ENCODE results near the gene EIF4G3.

DNA sequence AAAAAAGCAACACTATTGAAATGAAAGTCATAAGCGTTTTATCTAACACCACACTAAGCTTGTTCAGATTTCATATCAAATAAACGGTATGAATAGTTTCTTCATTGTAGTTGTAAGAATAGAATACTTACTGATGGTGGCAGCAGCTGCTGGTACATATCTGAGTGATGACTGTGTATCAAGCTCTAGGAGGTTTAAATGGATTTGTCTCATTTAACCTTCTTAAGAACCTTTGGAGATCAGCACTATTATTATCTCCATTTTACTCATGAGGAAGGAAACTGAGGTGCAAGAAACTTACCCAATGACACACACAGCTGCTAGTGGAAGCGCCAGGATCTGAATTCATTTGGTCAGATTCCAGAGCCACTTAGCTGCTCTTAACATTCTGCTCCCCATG lies 104.0 kb downstream of the EIF4G3 start:
- TF ChIP-seq, protein P1, sequence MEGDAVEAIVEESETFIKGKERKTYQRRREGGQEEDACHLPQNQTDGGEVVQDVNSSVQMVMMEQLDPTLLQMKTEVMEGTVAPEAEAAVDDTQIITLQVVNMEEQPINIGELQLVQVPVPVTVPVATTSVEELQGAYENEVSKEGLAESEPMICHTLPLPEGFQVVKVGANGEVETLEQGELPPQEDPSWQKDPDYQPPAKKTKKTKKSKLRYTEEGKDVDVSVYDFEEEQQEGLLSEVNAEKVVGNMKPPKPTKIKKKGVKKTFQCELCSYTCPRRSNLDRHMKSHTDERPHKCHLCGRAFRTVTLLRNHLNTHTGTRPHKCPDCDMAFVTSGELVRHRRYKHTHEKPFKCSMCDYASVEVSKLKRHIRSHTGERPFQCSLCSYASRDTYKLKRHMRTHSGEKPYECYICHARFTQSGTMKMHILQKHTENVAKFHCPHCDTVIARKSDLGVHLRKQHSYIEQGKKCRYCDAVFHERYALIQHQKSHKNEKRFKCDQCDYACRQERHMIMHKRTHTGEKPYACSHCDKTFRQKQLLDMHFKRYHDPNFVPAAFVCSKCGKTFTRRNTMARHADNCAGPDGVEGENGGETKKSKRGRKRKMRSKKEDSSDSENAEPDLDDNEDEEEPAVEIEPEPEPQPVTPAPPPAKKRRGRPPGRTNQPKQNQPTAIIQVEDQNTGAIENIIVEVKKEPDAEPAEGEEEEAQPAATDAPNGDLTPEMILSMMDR (IDR thresholded peaks at IDR 0.05; ENCODE audit: low read depth, low read length, poor library complexity, severe bottlenecking): no peak
- no peak for TF ChIP-seq EZH2phosphoT487 (IDR thresholded peaks at IDR 0.05; ENCODE audit: borderline replicate concordance, low read length)
